ENCODE data around the gene RIPOR2.

The RIPOR2 gene

DNA sequence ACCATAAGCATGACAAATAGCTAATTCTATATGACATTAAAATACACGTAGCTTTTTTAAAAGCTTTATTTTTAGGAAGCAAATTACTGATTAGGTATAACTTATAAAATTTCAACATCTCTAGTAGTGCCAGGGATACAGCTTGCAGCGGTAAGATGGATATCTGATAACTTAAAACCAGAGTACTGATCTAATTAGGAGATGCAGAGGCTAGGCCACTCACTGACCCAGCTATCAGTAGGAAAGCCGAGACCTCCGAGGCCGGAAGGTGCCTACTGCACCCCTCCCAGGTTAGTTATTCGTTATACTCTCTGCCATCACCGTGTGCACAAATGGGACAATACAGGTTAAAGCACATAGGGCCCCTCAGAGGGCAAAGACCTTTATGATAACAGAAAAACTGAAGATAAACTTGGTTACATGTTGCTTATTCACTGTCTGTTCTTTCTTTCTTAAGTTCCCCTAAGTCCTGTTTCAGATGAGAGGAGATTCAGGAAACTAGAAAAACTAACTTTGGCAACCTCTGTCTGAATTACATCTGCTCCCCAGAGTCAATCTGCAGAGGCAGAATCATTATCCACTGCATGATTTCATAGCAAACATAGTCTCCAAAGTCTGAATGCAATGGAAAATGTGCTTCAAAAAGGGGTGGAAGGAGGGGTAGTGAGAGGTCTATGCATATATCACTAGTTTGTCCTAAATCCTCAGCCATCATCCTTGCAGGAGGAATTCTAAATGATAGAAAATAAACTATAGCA is 60.8 kb downstream of the RIPOR2 start:
- no peak for DNase-seq

DNA sequence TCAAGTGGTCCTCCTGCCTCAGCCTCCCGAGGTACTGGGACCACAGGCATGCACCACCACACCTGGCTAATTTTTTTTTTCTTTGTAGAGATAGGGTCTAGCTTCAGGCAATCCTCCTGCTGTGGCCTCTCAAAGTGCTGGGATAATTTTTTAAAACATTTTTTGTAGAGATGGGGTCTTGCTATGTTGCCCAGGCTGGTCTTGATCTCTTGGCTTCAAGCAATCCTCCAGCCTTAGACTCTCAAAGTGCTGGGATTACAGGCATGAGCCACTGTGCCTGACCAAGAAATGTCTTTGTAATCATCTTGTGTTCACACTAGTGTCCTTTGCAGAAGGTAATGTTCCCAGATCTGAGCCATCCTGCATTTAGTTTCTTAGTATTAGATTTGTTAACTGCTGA is 61.6 kb downstream of the RIPOR2 start:
- DNase-seq, result no peak

GRCh38 chr6:24872779-24873178 is 63.0 kb downstream of the RIPOR2 start:
- DNase-seq, result no peak

DNA sequence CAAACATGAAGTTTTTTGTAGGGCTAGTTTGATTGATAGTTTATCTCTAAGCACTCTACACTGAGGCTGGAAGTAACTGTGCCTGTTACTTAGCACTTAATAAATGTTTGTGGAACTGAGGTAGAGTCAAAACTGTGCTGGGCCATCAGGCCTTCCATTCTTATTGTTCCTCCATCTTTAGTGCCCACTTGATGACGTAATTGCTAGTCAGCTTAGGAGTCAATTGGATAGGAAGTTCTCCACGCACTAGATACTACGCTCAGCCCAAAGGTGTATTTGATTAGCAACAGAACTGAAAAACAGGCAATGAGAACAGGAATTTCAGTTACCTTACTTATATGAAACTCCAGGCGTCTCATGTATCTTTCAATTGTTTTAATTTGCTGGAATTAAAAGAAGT is 67.0 kb downstream of the RIPOR2 start:
- no peak for DNase-seq

GRCh38 chr6:24867104-24867703 is 68.6 kb downstream of the RIPOR2 start:
- DNase-seq, result no peak

DNA sequence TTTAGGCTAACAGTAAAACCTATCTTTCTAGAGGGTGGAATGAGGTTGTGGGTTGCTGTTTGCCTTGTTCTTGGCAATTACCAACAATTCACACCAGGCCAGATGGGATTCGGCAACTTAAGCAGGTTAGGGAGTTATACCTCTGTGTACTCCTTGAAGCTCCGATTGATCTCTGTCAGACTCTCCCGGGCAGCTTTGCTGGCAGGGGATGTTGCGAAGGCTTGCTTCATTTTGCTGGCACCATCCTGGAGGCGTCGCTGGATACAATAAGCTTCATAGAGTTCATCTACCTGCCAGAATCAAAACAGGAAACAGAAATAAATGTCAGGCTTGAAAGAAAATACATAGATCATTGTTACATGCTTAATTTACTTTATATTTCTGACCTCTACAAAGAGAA is 70.6 kb downstream of the RIPOR2 start:
- DNase-seq, result no peak

- DNase-seq, result no peak
Measured at GRCh38 chr6:24864343-24864742, 71.4 kb downstream of the RIPOR2 start.

DNA sequence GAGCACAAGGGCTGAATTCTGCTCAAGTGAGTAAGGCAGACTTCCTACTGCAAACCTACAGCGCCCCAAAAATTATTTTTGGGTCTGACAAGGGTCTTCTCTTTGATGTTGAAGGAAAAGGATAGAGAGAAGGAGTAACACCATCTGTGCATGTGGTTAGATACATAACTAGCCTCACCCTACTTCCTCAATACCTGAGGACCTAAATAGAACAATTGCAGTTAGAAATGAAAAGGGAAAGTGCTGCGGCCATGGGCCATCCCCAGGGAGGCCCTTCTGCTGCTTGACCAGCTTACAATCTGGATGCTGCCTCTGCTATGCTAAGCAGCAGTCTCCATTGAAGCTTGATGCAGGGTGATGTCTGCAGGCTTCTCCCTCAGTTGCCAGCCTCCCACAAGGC is 73.8 kb downstream of the RIPOR2 start:
- no peak for DNase-seq

DNA sequence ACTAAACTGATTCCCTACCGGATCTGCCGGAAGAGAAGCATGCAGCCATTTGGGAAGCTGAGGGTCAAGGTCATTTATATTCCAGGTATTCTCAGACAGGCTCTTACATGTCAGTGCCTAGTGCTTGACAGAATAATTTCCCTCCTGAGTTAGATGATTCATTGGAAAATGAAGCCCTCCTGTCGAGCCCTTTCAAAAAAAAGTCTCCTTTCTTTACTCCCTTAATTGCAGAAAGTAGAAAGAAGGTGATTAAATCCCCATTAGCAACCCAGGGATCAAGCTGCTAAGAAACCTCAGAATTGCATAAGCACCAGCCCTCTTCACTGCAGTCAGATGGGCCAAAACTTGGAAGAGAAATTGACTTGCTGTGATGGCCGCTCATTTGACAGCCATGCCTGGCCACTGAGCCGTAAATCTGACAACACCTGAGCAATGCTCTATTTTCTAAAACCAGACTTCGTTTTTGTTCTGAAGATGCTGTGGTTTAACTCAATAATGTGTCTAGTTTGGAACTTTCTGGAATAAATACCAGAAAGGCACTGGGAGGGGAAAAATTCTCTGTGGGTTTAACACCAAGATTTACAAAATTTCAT is 76.1 kb downstream of the RIPOR2 start:
- no peak for DNase-seq

DNA sequence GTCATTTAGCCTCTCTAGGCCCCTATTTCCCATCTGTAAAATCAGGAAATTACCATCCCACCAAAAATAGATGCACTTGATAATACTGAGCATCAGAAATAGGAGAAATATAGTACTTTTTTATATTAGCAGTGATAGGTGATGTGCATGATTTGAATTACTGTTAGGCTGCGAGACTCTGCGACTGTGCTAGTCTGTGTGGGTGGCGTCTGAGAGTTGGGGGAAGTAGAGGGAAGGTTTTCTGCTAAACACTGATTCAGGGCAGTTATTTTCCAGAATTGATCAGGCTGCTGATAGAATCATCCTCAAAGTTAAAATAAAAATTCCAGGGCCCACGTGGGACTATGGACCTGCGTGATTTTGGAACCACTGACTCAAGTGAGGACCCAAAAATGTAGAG is 76.6 kb downstream of the RIPOR2 start:
- DNase-seq, result no peak

DNA sequence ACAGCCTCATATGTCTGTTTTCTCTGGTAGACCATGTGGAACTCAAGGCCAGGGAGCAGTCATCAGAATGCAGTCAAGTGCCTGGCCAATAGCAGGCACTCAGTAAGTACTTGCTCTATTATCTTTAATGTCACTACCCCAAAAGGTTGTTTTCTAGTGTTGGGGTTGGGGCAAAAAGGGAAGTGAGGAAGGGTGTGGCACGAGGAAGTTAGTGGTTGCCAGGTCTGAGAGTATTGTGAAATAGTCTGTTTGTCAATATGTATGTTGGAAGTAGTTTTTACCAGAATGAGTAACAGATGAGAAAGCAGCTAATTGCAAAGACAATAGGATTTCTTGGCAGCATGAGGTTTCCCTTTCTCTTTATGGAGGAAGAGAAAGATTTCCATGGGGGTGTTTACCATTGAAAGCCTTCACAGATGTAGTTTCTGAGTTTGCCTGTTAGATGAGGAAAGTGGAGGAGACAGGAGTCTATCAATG is 77.5 kb downstream of the RIPOR2 start:
- no peak for DNase-seq

DNA sequence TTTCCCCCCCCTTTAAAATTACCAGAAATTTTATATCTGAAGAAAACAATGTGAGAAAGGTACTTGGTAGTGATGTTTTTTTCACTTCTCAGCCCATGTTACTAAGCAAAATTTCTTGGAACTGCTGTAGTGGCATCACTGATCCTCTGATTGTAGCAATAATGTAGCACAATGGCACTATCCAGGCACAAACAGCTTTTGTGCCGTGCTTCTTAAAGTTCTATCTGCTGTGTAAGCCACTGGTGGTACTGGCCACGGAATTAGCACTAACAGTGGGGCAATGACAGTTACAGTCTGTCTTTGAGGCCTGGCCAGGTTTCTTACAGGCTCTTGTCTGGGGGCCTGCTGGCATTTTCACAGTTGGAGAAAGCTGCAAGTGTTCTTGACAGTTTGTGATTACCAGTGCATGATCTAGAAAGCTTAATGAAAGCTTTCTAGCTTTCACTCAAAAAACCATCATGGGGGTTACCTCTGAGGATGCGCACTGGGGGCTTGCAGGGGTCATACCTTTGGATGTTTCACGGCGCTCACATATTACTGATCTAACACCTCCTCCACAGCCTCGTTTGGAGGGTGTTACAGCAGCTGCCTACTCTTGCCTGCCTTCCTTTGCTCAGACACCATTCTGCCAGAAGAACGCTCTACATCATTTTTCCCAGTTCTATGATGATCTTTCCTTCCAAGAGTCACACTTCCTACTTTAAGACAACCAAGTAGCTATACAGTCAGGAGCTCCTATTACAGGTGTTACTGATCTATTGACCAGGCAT is 78.7 kb downstream of the RIPOR2 start:
- no peak for DNase-seq

GRCh38 chr6:24856246-24856599 is 79.5 kb downstream of the RIPOR2 start:
- DNase-seq, result no peak

DNA sequence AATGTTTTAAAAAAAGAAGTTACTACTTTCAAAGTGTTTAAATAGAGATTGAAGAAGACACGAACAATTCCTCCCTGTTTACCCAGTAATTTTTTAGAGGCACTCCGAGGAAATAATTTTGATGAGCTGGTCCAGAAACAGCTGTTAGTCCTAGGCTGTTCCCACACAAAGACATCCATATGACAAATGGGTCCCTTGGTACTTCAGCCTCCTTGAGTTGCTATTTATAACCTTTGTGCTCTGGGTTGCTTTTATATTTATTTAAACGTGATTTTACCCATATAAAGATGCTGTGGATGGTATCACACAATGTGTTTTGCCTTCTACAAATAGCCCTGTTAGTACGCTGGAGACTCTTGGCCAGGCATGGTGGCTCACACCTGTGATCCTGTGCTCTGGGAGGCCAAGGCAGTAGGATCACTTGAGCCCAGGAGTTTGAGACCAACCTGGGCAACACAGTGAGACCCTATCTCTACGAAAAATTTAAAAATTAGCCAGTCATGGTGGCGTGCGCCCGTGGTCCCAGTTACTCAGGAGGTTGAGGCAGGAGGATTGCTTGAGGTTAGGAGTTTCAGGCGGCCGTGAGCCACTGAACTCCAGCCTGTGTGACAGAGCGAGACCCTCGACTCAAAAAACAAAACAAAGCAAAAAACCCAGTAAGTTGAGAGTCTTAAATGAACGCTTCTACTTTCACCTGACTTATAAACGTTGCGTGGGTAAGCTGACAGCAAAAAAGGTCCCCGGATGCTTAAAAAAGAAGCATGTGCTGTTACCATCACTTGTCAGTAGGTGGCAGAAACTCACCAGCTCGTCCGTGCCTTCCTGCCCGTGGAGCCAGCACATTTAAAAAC is 80.1 kb downstream of the RIPOR2 start:
- DNase-seq, result no peak

DNA sequence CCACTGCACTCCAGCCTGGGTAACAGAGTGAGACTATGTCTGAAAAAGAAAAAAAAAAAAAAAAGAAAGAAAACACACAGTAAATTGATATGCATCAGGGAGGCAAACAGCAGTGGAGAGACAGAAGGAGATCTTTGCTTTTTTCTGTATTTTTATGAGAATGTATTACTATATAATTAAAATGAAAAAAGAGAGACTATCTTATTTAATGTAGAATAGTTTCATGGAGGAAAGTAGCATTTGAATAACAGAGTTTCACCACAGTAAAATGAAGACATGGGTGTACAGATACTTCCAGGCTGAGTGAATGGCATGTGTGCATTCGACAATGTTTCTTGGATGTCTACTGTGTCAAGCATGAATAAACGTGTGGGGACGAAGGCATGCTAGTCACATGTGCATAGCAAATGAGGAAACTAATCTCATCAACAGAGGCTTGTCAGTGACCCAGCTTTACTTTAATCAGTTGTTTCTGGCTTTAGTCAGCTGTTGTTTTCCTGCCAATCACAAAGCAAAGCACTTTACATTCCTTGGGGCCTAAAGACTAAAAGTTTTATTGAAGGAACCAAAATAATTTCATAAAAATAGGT is 81.6 kb downstream of the RIPOR2 start:
- no peak for DNase-seq

GRCh38 chr6:24851086-24851485 is 84.7 kb downstream of the RIPOR2 start:
- DNase-seq, result no peak

GRCh38 chr6:24849713-24850112 is 86.0 kb downstream of the RIPOR2 start:
- DNase-seq, result no peak

GRCh38 chr6:24848461-24848860 is 87.3 kb downstream of the RIPOR2 start:
- DNase-seq, result no peak

DNA sequence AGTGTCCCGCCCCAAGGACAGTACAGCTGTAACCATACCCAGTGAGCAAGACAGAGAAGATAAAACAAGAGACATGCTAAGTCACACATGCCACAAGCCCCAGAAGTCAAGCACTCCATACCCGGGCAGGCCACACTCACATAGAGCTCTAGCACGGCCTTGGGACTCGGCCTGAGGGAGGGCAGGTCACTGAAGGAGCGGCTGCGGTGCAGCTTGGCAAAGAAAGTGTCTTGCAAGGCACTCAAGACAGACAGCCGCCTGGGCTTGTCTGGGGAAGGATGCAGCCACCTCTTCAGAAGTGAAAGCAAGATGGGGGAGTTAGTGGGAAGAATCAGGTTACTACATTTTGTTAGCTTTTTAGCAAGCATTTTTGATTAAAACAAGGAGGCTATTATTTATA is 88.4 kb downstream of the RIPOR2 start:
- no peak for DNase-seq

DNA sequence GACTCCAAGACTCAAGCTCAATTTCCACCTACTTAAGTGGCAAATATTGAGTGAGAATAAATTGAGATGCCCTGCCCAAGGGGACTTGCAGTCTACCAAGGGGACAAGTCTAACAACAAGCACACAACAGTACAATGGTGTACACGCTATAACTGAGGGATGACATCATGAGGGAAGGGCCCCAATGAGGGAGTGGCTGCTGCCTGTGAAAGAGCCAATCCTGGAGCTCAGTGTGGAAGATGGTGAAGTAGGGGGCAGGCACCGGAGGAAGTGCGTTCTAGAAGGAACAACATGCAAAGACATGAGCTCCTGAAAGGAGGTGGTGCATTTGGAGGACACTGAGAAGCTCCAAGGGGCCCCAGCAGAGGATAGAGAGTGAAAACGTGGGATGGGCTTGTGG is 90.2 kb downstream of the RIPOR2 start:
- no peak for DNase-seq

DNA sequence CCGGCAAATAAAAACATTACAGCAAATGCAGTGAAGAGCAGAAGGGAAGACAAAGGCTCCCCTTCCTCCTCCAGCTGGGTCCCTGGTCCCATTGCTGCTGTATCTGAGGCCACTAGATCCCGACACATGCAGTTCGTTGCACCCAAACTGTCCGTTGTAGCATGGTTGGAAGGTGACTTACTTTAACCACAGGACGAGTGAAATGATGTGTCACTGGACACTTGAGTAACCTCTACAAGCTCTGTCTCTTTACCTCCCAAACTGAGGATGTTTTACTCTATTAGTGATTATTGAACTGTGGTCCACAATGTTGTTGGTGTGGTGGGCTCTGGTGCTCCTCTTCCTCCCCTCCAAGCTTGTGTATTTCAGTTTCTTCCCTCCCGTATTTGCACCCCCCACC is 90.9 kb downstream of the RIPOR2 start:
- no peak for DNase-seq

DNA sequence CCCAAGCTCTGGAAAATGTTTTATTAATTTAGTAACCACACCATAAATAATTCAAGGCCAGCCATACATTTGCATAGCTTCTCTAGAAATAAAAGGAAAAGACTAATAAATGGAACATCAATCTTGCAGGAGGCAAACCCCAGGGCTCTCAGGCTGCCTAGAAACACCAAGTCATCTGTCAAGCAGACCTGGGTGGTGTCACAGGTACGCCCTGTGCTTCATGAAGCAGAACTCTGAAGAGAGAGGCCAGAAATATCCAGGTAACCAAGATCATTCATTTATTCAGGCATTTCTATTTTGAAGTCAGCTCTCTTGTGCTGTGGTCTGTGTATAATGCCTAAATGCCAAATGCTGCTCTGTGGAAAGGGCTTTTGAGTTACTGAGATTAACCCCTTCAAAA is 91.7 kb downstream of the RIPOR2 start:
- no peak for DNase-seq
